ENCODE results near the gene SEPTIN12. TPM values are rescaled to one million over a fixed set of nuclear protein-coding genes. Genes with fewer than 3 reads are reported as not detected.
A peak's percentile ranks its signal among the peaks of the same experiment; 100 is the strongest.

SEPTIN12 gene
- total and polyA plus RNA-seq, 10 of the 15 experiments (the other 5 are each of a cell fraction or from before 2014, with no cell fraction given) = not detected

GRCh38 chr16:4746991-4747574, 41.1 kb downstream of the SEPTIN12 start:
- 41% methylated on average over 15 of the region's 15 CpGs for WGBS (ENCODE audit: insufficient coverage, insufficient replicate concordance, low lambda C conversion rate, missing lambda C conversion rate)

DNA sequence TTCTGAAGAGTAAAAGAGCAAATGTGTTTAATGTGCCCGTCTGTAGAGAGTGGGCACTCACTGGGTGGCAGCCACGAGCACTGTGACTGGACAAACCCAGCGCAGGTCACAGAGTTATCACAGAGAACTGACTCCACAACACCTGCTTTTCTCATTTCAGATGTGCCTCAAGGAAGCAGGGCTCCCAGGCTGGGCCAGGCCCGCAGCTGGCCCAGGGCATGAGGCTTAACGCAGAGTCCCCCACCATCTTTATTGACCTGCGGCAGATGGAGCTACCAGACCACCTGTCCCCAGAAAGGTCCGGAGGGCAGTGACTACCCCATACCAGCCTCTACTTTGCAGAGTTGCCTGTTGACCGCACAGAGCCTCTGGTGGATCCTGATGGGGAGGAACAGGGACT, 41.9 kb downstream of the SEPTIN12 start:
- Histone ChIP-seq H3K27me3 (replicated peaks in 1 of 2; ENCODE audit: control insufficient read depth in 2 of 2, insufficient read depth in 2 of 2, low read length in 1 of 2) (no peaks in the 10 kb centered on the region), H2AFZ (ENCODE audit: control insufficient read depth, low read depth, low read length) (no peak overlapping the region), H3K9ac (ENCODE audit: control insufficient read depth, insufficient read depth, low read length) (no peak overlapping the region), H3K27ac (ENCODE audit: control insufficient read depth, insufficient read depth) (no peak overlapping the region), H3K9me3 (replicated peaks; ENCODE audit: control insufficient read depth, insufficient read depth, low read length) (no peaks in the 10 kb centered on the region), H3K4me2 (ENCODE audit: control insufficient read depth, insufficient read depth) (no peak overlapping the region), H4K20me1 (ENCODE audit: control insufficient read depth, insufficient read depth) (no peaks in the 10 kb centered on the region), H3K36me3 (ENCODE audit: control insufficient read depth in 2 of 2, insufficient read depth in 2 of 2, low read length in 1 of 2) (peaks cover 0 to 4% of the 10 kb centered on the region in 2 experiments; a peak in 1 of 4 replicates), H3K79me2 (ENCODE audit: control insufficient read depth, insufficient read depth, low read length) (no peaks in the 10 kb centered on the region), H3K4me3 (no peak overlapping the region), H3K4me1 (ENCODE audit: control insufficient read depth, insufficient read depth, low read length) (peaks cover 12% of the 10 kb centered on the region)
- 79% methylated on average over 8 of the region's 8 CpGs for WGBS (ENCODE audit: insufficient coverage, insufficient replicate concordance, low lambda C conversion rate, missing lambda C conversion rate)
- in situ Hi-C loops (cut with MboI) (no loop called here), intact Hi-C loops (cut with micrococcal nuclease; ENCODE audit: unreplicated experiment) (no loop called here)
- RAD21 ChIA-PET (ENCODE audit: unreplicated experiment) = no interaction called here
- DNase-seq (ENCODE audit: low read depth, low spot score) (no peak), FAIRE-seq (no peak), ATAC-seq (no peak)
- POLR2A ChIA-PET = interaction anchor here (1.7 kb wide), 1 partner anchor 11 kb away, joined by 5 read pairs; the partner anchor contains the start of gene DNAAF8
- SMC1A ChIA-PET (ENCODE audit: uncharacterized antibody, unreplicated experiment) = no interaction called here
- no TSS peak for BruUV-seq (replicated peaks)
- CTCF ChIA-PET = interaction anchor here (1.0 kb wide), 1 partner anchor 12 kb away, joined by 4 read pairs; the partner anchor contains the start of gene DNAAF8
- no peak for TF ChIP-seq IKZF2 (IDR thresholded peaks at IDR 0.05)
- no peak for TF ChIP-seq POLR2A (IDR thresholded peaks at IDR 0.05; ENCODE audit: low read depth, low read length)
- no peak for TF ChIP-seq IKZF1 (conservative IDR thresholded peaks at IDR 0.05)
- TF ChIP-seq ATF7 (IDR thresholded peaks at IDR 0.05; ENCODE audit: low read depth) = no peak
- no peak for TF ChIP-seq ZBTB33 (IDR thresholded peaks at IDR 0.05)
- TF ChIP-seq RAD51 (IDR thresholded peaks at IDR 0.05) = no peak
- TF ChIP-seq E2F8 (IDR thresholded peaks at IDR 0.05; ENCODE audit: low read depth, partially characterized antibody) = no peak

More at GRCh38 chr16:4746991-4747574, 41.1 kb downstream of the SEPTIN12 start:
- H3K4me3 ChIP-seq = no peak overlapping the region
- intact Hi-C loops (cut with micrococcal nuclease; ENCODE audit: unreplicated experiment) = no loop called here
- in situ Hi-C loops (cut with MboI) = no loop called here
- ChIA-PET CTCF (interaction anchor here (0.8 to 1.0 kb wide), 3 partner anchors 12 to 127 kb away, joined by 3 to 4 read pairs (median 3); partner anchors contain the start of gene DNAAF8), SMC1A (ENCODE audit: uncharacterized antibody, unreplicated experiment) (interaction anchor here (1.2 to 1.5 kb wide), 2 partner anchors 8 to 12 kb away, joined by 3 to 5 read pairs; partner anchors contain the start of gene DNAAF8), POLR2A (interaction anchor here (1.2 to 1.7 kb wide), 3 partner anchors 12 to 22 kb away, joined by 3 to 5 read pairs (median 5); partner anchors contain the start of gene DNAAF8), RAD21 (ENCODE audit: unreplicated experiment) (interaction anchor here (0.6 to 2.0 kb wide), 2 partner anchors 13 to 15 kb away, joined by 3 to 4 read pairs; partner anchors contain the start of gene DNAAF8)
- ATAC-seq (peak; percentile 15; the same call in 2 of the 3 replicates), FAIRE-seq (no peak), DNase-seq (ENCODE audit: low read depth, low spot score) (no peak)
- peaks cover 2 to 4% of the 10 kb centered on the region in 2 experiments; a peak in 3 of 4 replicates for H3K36me3 ChIP-seq (ENCODE audit: control insufficient read depth in 2 of 2, insufficient read depth in 2 of 2, low read length in 1 of 2)
- TF ChIP-seq CHD4 (IDR thresholded peaks at IDR 0.05) (no peak), POLR2A (IDR thresholded peaks at IDR 0.05; ENCODE audit: low read depth, low read length) (peak; percentile 41)
- H3K9me3 ChIP-seq (replicated peaks; ENCODE audit: control insufficient read depth, insufficient read depth, low read length) = no peaks in the 10 kb centered on the region
- H3K27me3 ChIP-seq (replicated peaks in 1 of 2; ENCODE audit: control insufficient read depth in 2 of 2, insufficient read depth in 2 of 2, low read length in 1 of 2) = no peaks in the 10 kb centered on the region
- no peaks in the 10 kb centered on the region for H4K20me1 ChIP-seq (ENCODE audit: control insufficient read depth, insufficient read depth)
- no TSS peak for BruUV-seq (replicated peaks)
- peaks cover 12% of the 10 kb centered on the region for H3K4me1 ChIP-seq (ENCODE audit: control insufficient read depth, insufficient read depth, low read length)
- peak overlapping the region; percentile 2; the same call in 1 of the 2 replicates for H3K27ac ChIP-seq (ENCODE audit: control insufficient read depth, insufficient read depth)
- no peaks in the 10 kb centered on the region for H3K79me2 ChIP-seq (ENCODE audit: control insufficient read depth, insufficient read depth, low read length)
- no peak overlapping the region for H2AFZ ChIP-seq (ENCODE audit: control insufficient read depth, low read depth, low read length)
- no peak overlapping the region for H3K4me2 ChIP-seq (ENCODE audit: control insufficient read depth, insufficient read depth)
- no peak overlapping the region for H3K9ac ChIP-seq (ENCODE audit: control insufficient read depth, insufficient read depth, low read length)
